Astrocyte (in vitro differentiated cells and primary cell): ENCODE results near the gene SMIM23.

Source experiments
- CTCF ChIP-seq: IDR thresholded peaks from 2 replicates; pipeline ENCODE4 v1.5.1; 2011; ENCODE audit warnings: low read depth, mild to moderate bottlenecking, inconsistent platforms, low read length, moderate library complexity; ENCODE audit not compliant: insufficient read depth
- EZH2 ChIP-seq: IDR thresholded peaks from 2 replicates; pipeline ENCODE4 v1.6.1; 2012; ENCODE audit warnings: mild to moderate bottlenecking, low read length, inconsistent platforms; ENCODE audit not compliant: insufficient read depth

GRCh38 chr5:171797543-171797942, 11.9 kb downstream of the SMIM23 start:
- TF ChIP-seq CTCF (no peak), EZH2 (no peak)
